Mesenteric fat pad (tissue), 1 donor: ENCODE results near the gene TSPAN14. TPM values are rescaled to one million over a fixed set of nuclear protein-coding genes. Genes with fewer than 3 reads are reported as not detected.

ENCODE experiments used
- DNase-seq: peaks from one replicate; pipeline ENCODE4 v3.0.0-alpha.2; 2020; ENCODE audit warnings: low spot score
- total RNA-seq: library from RNA; stranded (reverse); fragmentation: NEBNext Ultra II Directional; extraction: Animal tissue kit (Norgen Biotek cat#: 25700); gene quantifications from one replicate; pipeline ENCODE4 v1.2.1, GENCODE V29; 2021
- donor health status: DM: yes; HTN: yes; CAD: no.

Gene TSPAN14
- total RNA-seq, 1 donor from 2014 or later = 177 TPM

DNA sequence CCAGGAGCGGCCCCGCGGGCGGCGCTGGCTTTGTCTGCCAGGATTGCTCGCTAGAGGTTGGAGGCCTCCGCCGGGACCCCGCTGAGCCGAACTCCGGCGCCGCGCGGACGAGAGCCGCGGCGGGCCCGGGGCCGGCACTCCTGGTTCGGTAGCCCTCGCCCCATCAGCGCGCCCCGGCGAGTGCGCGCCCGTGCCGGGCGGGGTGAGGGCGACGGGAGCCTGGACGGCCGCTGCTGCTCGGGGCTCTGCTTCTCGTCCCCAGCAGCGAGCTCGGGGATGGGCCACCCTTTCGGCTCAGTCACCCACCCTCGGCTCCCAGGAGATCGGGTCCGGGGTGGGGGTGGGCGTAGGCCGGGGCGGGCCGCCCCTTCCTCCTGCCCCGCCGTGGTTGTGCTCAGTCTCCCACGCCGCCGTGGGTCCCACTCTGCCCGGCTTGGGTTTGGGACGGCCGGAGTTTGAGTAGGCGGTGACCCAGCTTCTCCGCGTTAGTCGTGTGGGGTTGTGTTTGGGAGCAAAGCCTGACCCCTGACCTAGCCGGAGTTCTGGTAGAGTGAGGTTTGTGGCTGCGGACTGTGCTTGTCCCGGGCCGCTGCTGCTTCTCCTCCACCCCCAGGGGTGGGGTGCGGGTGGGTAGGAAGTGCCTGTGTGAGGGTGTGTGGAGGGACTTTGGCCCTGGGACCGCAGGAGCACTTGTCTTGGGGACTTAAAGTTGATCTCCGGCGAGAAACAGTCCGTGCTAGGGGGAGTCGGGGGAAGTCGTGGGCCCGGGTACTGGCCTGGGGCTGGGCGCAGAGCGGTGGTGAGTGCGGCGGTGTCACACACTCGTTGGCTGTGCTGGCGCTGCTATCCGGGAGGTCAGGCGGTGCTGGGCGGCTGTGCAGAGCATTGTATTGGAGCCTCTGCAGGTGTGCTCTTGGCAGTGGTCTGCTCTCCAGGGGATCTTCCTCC is 677 bp downstream of the TSPAN14 start:
- DNase-seq = no peak

DNA sequence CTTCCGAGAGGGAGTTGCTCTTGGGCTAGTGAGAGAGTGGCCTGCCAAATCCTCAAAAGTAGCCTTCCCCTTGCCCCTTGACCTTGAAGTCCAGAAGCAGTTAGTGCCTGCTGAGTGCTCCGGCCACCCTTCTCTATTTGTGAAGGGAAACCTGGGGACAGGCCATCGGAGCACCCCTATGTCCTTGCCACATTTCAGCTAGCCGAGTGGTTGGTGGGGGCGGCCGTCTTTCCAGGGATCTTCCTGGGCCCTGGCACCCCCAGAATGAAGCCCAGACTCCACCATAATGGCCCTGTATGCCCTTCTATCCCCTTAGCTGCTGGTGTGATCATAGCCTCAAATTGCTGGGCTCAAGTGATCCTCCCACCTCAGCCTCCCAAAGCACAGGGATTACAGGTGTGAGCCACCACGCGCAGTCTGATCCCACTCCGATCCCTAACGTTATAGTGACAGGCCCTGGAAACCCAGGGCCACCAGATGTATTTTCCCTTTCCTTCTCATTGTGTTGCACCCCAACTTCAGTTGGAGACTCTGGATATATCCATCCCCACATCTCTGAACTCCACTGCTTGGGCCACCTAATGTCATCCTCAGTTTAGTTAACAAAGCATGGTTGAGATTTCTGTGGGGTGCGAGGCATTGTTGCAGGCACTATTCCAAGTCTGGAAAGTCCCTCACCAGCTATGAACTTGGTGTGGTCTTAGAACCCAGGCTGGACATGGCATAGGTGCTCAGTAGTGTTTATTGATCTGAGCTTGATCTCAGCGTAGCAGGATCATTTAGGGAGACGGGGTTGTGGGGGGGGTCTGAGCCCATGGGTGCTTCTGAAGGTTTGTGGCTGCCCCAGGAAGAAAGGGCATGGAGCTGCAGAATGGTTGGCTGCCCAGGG is 1.6 kb downstream of the TSPAN14 start:
- no peak for DNase-seq

DNA sequence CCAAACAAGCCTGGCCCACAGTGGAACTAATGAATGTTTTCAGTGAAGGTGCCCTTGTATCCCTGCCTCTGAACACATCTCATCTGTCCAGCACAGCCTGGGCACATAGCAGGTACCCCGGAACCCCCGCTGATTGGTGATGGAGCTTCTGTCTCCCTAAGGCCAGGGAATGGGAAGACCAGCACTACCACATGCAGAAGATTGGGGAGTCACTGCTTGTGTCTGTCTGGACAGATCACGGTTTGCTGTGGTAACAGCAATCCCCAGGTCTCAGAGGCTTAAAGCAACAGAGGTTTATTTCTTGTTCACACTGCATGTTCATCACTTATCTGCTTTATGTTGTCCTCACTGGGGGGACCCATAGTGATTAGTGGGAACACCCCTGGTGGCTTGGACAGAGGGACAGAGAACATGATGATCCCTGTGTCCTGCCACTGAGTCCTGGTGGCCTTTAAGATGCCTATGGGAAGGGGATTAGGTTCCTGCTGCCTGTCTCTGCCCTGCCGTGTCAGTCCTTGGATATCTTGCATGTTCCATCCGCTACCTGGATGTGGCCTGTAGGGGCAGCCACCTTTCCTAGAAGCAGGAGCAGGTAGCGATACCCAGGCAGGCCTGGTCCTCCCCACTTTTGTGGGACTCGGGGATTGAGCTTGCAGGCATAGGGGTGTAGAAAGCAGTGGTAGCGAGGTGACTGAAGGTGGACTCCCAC is 3.6 kb downstream of the TSPAN14 start:
- no peak for DNase-seq

DNA sequence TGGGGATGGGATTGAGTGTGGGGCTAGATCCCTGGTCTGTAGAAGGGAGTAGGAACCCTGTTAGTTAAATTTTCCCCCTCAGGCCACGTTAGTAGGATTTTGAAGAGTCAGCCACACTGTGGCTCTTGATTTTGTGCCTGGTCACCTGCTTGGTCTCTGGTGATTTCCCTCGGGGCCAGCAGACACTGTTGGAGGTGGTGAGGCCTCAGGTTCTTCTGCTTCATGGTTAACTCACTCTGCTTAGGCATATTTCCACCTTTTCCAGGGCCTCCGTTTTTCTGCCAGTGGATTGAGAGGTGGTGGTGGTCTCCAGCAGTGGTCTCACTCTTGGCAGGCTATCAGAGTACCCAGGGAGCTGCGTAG is 4.1 kb downstream of the TSPAN14 start:
- DNase-seq = no peak

DNA sequence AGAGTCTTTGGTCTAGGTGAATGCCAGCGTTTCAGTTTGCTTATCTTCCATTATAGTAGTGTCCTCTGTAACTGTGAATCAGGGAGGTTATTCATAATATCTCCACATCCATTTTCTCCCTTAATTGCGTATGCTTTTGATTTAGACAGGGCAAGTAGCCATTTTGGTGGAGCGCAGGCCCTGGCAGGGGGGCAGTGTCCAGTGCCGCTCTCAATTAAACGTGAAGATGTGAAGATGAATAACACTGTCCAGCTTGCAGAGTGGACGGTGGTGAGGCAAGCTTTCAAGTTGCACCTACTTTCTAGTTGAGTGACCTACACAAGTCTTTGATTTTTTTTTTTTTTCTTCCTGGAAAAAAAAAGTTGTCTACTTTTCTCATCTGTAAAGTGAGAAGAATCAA is 4.5 kb downstream of the TSPAN14 start:
- DNase-seq = no peak

DNA sequence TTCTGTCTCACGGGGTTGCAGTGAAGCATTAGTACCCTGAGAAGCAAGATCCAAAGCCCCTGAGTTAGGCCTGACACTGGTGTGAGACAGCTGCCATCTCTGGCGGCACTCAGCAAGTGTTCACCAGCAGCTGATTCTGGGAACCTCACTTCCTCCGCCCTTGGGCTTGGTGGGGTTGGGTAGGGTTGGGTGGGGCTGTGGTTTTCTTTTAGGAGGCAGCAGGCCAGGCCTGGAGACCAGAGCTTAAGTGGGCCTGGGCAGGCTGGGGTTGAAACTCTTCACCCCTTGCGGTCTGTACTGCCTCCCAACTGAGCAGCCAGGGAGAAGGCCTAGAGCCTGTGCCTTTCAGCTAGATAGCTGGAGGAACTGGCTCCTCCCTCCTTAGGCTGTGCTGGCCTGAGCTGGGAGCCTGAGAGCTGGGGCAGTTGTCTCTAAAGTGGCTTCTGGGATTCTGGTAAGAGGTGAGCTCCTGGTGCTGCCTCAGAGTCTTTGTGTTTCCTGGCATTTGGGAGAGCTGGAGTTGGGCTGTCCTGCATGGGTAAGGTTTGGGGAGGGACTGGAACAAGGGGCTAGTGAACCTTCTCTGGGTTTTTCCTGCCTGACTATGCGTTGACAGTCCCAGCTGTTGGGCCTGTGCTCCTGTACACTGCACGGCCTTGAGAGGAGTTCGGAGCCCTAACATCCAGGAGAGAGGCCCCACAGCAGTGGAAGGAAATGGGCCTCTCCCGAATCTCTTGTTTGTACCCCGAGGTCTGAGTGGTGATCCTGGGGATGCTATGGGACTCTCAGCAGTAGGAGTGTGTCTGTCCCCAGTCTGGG is 5.1 kb downstream of the TSPAN14 start:
- DNase-seq = no peak

DNA sequence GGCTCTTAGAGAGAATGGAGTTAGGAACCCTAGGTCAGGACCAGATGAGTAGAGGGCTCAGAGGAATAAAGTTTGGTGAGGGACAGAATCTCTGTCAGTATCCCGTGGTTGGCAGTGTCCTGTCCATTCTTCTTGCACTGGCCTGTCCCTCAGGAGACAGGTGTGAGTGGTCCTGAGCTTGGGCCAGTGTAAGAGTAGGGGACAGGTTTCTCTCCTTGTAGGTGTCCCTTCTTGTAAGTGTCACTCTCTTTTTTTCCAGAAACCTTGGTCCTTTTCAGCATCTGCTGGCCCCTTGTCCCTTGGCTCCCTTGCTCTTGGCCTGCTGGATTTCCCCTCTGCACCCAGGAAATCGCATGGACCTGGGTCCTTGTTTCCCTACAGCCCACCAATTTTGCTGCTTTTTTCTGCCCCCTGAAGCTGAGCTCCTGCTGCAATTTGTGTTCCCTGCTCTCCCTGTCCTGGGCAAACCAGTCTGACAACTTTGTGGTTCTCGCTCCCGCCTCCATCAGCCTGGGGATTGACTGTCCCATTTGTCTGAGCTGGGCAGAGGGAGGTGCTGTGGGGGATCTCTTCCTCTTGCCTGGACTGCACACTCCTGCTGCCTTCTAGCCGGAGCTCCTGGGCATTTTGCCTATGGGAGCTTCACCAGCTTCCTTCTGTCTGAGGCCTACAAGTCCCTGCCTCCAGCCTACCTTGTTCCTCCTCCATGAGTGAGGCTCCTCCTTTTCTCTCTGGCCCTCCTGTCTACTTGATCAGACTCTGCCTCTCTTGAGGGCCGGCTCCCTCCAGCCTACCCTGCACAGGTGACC is 6.5 kb downstream of the TSPAN14 start:
- no peak for DNase-seq

DNA sequence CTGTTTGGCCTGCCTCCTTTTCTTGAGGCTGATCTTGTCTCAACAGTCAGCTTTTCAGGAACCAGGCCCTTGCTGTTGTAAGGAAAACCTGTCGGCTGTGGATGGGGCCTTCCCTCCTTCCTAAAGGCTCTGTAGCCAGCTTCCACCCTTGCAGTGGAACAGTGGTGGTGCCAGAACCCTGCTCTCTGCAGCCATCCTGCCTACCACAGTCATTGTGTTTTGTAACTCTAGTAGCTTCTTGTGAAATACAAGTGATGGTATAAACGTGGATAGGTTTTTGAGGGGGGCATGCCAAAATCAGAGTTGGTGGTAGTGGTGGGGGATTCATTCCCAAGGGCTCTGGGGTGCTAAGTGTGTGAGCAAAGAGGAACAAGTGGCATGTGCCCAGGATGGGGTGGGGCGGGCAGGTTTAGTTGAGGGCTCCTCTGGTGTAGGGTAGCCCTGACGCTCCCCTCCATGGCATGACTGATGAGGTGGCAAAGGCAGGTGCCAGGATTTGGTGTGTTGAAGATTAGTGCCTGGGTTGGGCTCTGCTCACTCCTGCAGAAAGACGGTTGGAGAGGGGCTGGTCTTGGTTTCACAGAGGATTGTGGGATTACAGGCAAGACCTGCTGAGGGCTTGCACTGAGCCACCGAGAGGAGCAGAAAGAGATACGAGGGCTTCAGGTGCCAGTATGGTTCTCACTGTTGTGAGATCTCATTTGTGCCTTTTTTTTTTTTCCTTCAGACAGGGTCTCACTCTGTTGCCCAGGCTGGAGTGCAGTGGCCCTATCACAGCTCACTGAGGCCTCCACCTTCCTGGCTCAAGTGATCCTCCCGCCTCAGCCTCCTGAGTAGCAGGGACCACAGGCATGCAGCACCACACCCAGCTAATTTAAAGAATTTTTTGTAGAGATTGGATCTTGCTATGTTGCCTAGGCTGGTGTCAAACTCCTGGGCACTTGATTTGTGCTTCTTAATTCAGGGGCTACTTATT is 7.4 kb downstream of the TSPAN14 start:
- no peak for DNase-seq

DNA sequence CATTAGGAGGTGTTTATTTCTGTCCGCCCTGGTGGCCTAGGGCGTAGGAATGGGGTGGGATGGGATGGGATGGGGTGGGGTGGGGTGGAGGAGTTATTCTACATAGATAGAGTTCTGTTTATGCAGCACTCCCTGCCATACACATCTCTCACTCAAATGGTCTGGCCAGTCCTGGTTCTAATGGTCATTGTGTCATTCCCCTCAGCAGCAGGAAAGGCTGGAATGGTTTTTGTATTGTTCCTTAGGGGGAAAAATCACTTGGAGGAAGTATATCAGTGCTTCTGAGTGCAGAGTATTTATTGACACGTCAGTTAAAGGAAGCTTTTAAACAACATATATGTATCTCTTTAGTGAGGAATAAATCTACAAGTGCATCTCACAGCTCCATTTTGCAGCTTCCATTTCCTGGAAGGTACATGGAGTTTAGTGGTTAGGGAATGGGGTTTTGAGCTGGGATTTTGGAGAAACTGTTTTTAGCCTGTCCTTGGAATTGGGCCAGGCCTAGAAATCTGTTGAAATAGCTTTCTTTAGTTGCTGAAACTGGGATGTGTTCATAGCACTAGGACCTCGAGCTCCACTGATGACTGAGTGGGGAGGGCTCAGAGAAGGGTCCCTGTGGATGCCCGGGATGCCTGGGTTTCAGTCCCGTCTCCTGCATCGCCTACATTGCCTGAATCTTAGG is 8.3 kb downstream of the TSPAN14 start:
- no peak for DNase-seq

DNA sequence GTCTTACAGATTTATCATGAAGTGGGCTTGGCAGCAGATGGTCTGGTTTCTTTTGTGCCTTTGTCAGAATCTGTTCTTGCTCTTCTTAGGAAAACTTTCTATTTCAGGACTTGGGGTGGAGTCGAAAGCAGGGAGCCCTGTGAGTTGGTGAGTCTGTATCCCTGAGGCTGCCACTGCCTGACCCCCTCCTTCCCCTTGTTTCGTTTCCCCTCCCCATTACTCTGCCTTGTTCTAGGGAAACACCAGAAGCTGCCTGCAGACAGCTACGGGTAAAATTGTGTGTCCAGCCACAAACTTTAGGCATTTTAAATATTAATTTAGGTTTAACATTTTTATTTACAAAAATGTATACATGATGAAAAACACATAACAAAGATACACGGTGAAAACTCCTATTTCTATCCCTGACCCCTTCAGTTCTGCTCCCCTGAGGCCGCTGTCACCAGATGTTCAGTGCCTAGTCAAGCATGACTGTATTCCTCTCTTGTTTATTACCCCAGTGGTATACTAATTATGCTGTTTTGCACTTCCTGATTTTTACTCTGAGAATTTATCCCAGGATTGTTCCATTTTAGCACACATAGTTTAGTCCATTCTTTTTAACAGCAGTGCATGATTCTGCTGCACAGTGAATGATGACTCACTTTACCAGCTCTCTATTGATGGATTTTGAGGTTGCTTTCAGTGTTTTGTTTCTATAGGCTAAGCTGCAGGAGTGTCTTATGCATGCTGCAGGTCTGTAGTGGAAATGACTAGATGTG is 9.1 kb downstream of the TSPAN14 start:
- DNase-seq = no peak

DNA sequence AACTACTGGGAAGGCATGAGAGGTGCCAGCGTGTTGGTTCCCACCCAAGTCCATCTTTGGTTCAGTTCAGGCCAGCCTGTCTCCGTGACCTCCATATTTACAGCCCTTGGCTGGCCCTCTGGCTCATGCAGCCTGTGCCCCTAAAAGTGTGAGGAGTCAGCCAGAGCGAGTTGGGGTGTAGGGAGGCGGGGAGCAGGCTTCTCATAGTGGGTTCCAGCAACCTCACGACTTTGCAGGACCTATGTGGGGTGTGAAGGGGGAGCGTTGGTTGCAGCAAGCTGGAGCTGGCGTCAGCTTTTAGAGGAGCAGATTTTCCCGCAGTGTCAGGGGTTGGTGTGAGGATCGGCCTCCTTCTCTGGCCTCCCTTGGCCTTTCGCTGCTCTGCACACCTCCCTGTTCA is 9.8 kb downstream of the TSPAN14 start:
- DNase-seq = no peak

DNA sequence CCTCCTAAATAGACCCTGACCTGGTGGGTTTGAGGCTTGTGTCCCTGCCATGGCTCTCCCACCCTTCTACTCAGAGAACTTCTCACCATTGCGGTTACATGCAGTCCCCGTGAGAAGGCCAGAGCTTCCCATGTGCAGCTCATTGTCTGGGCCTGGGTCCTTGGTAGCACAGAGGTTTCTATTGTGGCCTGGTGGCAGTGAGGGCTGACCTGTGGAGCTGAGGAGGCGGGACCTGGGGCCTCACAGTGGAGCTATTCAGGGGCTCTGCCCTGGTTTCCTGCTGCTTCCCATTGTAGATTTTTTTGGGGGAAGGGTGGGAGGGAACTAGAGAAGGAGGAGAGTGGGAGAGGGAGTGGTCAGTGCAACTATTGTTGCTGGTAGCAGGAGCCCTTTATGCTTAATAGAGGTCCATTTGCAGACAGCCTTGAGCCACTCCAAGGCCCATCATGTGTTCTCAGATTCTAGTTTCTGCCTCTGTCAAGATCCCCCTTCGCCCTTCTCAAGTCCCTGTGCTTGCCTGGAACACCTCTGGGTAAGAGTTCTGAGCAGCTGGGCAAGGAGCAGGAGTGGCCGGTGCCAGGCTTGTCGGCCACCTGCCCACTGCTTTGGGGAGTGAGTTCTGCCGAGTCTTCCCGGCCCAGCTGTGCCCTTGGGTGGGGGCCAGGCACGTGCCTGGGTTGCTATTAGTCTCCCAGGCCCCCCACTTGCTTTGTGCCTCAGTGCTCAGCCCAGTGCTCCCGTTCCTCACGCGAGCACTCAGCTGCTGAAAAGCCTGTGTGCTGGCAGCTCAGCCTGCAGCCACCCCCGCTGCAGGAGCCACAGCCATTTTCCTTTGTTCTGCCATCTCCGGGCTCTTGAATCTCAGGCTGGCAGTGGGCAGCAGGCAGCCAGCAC is 10.7 kb downstream of the TSPAN14 start:
- no peak for DNase-seq

DNA sequence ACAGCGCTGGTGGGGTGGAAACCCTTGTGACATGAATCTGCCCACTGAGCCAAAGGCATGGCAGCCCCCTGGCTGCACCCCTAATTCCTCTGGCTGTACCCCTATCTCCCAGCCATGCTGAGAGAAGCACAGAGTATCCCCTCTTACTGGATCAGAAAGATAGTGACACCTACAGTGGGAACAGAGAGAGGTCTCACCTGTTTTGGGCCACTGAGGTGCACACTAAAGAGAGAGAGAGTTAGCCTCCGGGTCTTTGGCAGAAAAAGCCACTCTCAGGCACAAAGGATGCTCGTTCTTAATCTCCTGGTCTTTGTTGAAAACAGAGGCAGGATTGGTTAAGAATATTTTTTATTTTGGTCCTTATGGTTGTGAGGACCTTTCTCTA is 11.3 kb downstream of the TSPAN14 start:
- no peak for DNase-seq

DNA sequence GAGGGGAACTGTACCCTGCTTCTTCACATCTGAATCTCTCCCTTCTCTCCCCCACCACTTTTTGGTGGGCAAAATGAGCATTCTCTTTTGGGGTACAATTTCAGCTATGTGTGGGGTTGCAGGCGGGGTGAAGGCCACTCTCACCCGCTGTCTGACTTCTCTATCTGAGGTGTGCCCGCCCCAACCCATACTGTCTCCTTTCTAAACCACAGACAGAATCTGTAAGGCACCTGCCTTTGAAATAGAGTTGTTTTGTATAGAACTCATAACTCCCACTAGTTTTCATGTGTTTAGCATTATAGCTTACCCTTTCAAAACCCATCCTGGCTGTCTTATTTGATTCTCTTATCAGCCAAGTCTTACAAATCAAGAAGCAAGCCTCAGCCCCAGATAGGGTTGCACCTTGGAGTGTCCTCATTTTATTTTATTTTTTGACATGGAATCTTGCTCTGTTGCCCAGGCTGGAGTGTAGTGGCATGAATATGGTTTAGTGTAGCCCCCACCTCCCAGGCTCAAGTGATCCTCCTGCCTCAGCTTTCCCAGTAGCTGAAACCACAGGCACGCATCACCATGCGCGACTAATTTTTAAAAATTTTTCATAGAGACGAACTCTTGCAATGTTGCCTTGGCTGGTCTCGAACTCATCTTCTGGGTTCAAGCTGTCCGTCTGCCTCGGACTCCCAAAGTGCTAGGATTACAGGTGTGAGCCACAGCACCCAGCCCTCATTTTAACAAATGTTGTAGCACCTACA is 11.9 kb downstream of the TSPAN14 start:
- no peak for DNase-seq

DNA sequence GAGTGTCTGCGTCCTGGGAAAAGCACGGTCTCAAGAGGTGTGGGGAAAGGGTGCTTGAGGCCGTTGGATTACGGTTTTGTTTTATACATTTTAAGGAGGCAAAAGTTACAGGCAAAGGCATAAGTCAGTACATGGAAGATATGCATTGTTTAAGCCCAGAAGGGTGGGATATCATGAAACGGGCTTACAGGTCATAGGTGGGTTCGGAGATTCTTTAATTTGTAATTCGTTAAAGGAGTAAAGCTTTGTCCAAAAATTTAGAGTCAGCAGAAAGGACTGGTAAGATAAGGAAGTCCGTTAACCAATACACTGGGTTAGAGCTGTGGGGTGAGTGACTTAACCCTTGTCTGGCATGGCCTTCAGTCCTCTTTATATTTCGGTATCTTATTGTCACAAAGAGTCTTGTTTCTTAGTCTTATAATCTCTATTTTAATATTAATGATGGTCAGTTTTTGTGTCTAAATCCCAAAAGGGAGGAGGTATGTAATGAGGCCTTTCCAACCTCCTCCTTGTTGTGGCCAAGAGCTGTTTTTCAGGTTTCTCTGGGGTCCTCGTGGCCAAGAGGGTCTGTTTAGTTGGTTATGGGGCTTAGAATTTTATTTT is 12.7 kb downstream of the TSPAN14 start:
- no peak for DNase-seq
